Mammary epithelial cell (primary cell): ENCODE measurements around the gene IL25.

Experiments
- EZH2 ChIP-seq: IDR thresholded peaks from 2 replicates; pipeline ENCODE4 v1.6.1; 2012; ENCODE audit warnings: low read length, inconsistent platforms, borderline replicate concordance
- TF ChIP-seq, protein P1 (sequence below), 2 donors: IDR thresholded peaks in 1 of 2; conservative IDR thresholded peaks in 1 of 2; 2 replicates each; pipeline ENCODE4 v1.5.1; 2011 to 2012; ENCODE audit warnings: inconsistent platforms in 2 of 2, low read length in 2 of 2, mild to moderate bottlenecking in 2 of 2, control low read depth in 1 of 2, low read depth in 1 of 2; ENCODE audit not compliant: insufficient read depth in 1 of 2; ENCODE audit errors: extremely low read depth in 1 of 2

DNA sequence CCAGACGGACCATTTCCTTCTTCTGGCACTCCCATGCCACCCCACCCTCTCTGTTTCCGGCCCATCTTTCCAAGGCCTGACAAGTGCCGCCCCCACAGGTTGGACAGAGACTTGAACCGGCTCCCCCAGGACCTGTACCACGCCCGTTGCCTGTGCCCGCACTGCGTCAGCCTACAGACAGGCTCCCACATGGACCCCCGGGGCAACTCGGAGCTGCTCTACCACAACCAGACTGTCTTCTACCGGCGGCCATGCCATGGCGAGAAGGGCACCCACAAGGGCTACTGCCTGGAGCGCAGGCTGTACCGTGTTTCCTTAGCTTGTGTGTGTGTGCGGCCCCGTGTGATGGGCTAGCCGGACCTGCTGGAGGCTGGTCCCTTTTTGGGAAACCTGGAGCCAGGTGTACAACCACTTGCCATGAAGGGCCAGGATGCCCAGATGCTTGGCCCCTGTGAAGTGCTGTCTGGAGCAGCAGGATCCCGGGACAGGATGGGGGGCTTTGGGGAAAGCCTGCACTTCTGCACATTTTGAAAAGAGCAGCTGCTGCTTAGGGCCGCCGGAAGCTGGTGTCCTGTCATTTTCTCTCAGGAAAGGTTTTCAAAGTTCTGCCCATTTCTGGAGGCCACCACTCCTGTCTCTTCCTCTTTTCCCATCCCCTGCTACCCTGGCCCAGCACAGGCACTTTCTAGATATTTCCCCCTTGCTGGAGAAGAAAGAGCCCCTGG is 3.1 kb downstream of the IL25 start:
- TF ChIP-seq, protein P1, sequence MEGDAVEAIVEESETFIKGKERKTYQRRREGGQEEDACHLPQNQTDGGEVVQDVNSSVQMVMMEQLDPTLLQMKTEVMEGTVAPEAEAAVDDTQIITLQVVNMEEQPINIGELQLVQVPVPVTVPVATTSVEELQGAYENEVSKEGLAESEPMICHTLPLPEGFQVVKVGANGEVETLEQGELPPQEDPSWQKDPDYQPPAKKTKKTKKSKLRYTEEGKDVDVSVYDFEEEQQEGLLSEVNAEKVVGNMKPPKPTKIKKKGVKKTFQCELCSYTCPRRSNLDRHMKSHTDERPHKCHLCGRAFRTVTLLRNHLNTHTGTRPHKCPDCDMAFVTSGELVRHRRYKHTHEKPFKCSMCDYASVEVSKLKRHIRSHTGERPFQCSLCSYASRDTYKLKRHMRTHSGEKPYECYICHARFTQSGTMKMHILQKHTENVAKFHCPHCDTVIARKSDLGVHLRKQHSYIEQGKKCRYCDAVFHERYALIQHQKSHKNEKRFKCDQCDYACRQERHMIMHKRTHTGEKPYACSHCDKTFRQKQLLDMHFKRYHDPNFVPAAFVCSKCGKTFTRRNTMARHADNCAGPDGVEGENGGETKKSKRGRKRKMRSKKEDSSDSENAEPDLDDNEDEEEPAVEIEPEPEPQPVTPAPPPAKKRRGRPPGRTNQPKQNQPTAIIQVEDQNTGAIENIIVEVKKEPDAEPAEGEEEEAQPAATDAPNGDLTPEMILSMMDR (conservative IDR thresholded peaks at IDR 0.05 in 1 of 2, IDR thresholded peaks at IDR 0.05 in 1 of 2; ENCODE audit: extremely low read depth in 1 of 2, insufficient read depth in 1 of 2, low read depth in 1 of 2, low read length in 2 of 2) = no peak
- no peak for TF ChIP-seq EZH2
